H9 (cell line): Measurements from ENCODE around the gene MAP3K5. TPM values are rescaled to one million over a fixed set of nuclear protein-coding genes. Genes with fewer than 3 reads are reported as not detected.

Experiments
- DNase-seq: peaks from one replicate; pipeline ENCODE4 v3.0.0-alpha.2; 2017
- H2AFZ ChIP-seq: one replicate; pipeline ENCODE4 v1.6.1; 2013; ENCODE audit warnings: mild to moderate bottlenecking, low read length, control low read depth, moderate library complexity
- H2AK5ac ChIP-seq: 2 replicates; pipeline ENCODE4 v1.6.1; 2013; ENCODE audit warnings: low read length, control low read depth, mixed read lengths; ENCODE audit not compliant: insufficient read length
- H2BK120ac ChIP-seq: one replicate; pipeline ENCODE4 v1.6.1; 2013; ENCODE audit warnings: low read depth, mild to moderate bottlenecking, low read length, control low read depth, inconsistent platforms; ENCODE audit not compliant: poor library complexity, severe bottlenecking
- H2BK12ac ChIP-seq: 2 replicates; pipeline ENCODE4 v1.6.1; 2013; ENCODE audit warnings: low read length, control low read depth, mixed read lengths, low read depth; ENCODE audit not compliant: insufficient read length
- H2BK15ac ChIP-seq: 2 replicates; pipeline ENCODE4 v1.6.1; 2013; ENCODE audit warnings: low read depth, low read length, control low read depth
- H2BK20ac ChIP-seq: one replicate; pipeline ENCODE4 v1.6.1; 2013; ENCODE audit warnings: low read depth, mild to moderate bottlenecking, low read length, control low read depth, inconsistent platforms; ENCODE audit not compliant: poor library complexity, severe bottlenecking
- H2BK5ac ChIP-seq: 2 replicates; pipeline ENCODE4 v1.6.1; 2013; ENCODE audit warnings: low read length, control low read depth, mixed read lengths; ENCODE audit not compliant: insufficient read length
- H3K14ac ChIP-seq: 2 replicates; pipeline ENCODE4 v1.6.1; 2013; ENCODE audit warnings: low read length, control low read depth; ENCODE audit not compliant: insufficient read depth
- H3K18ac ChIP-seq: 2 replicates; pipeline ENCODE4 v1.6.1; 2013; ENCODE audit warnings: low read depth, mild to moderate bottlenecking, mixed read lengths, low read length, control low read depth; ENCODE audit not compliant: insufficient read length
- H3K23ac ChIP-seq: 2 replicates; pipeline ENCODE4 v1.6.1; 2013; ENCODE audit warnings: low read length, control low read depth, mixed read lengths, low read depth; ENCODE audit not compliant: insufficient read length
- H3K23me2 ChIP-seq: 2 replicates; pipeline ENCODE4 v1.6.1; 2013; ENCODE audit warnings: low read depth, mild to moderate bottlenecking, mixed read lengths, low read length, control low read depth; ENCODE audit not compliant: insufficient read length, poor library complexity, severe bottlenecking
- H3K27ac ChIP-seq: 2 replicates; pipeline ENCODE4 v1.5.1; 2013; ENCODE audit warnings: low read length, control low read depth, mixed read lengths, low read depth; ENCODE audit not compliant: insufficient read length
- H3K27me3 ChIP-seq: 2 replicates; pipeline ENCODE4 v1.6.1; 2013; ENCODE audit warnings: low read length, control low read depth, inconsistent platforms; ENCODE audit not compliant: insufficient read depth
- H3K4ac ChIP-seq: 2 replicates; pipeline ENCODE4 v1.6.1; 2013; ENCODE audit warnings: low read depth, mild to moderate bottlenecking, control low read depth, inconsistent platforms, low read length, moderate library complexity
- H3K4me1 ChIP-seq: 2 replicates; pipeline ENCODE4 v1.6.1; 2013; ENCODE audit warnings: low read length, control low read depth, inconsistent platforms; ENCODE audit not compliant: insufficient read depth
- H3K4me2 ChIP-seq: 2 replicates; pipeline ENCODE4 v1.6.1; 2013; ENCODE audit warnings: low read length, control low read depth, mixed read lengths; ENCODE audit not compliant: insufficient read length, insufficient read depth
- H3K56ac ChIP-seq: 2 replicates; pipeline ENCODE4 v1.6.1; 2013; ENCODE audit warnings: low read depth, mild to moderate bottlenecking, mixed read lengths, low read length, control low read depth; ENCODE audit not compliant: insufficient read length
- H3K79me1 ChIP-seq: 2 replicates; pipeline ENCODE4 v1.6.1; 2013; ENCODE audit warnings: low read depth, mild to moderate bottlenecking, moderate library complexity, low read length, control low read depth, inconsistent platforms; ENCODE audit not compliant: insufficient read depth, poor library complexity, severe bottlenecking
- H3K79me2 ChIP-seq: 2 replicates; pipeline ENCODE4 v1.6.1; 2013; ENCODE audit warnings: low read length, control low read depth, inconsistent platforms; ENCODE audit not compliant: insufficient read depth
- H3K9ac ChIP-seq: 2 replicates; pipeline ENCODE4 v1.6.1; 2013; ENCODE audit warnings: low read length, control low read depth, mixed read lengths; ENCODE audit not compliant: insufficient read length; ENCODE audit errors: extremely low read depth
- H3K9me3 ChIP-seq: one replicate; pipeline ENCODE4 v1.6.1; 2013; ENCODE audit warnings: low read depth, low read length, inconsistent platforms; ENCODE audit not compliant: control insufficient read depth
- H3T11ph ChIP-seq: one replicate; pipeline ENCODE4 v1.6.1; 2013; ENCODE audit warnings: mild to moderate bottlenecking, low read length, control low read depth, inconsistent platforms
- H4K20me1 ChIP-seq: one replicate; pipeline ENCODE4 v1.6.1; 2013; ENCODE audit not compliant: control insufficient read depth, insufficient read length, insufficient read depth
- H4K5ac ChIP-seq: 2 replicates; pipeline ENCODE4 v1.6.1; 2013; ENCODE audit warnings: low read depth, mild to moderate bottlenecking, mixed read lengths, low read length, control low read depth; ENCODE audit not compliant: insufficient read length
- H4K8ac ChIP-seq: replicated peaks from 2 replicates; pipeline ENCODE4 v1.6.1; 2013; ENCODE audit warnings: low read length, control low read depth, mixed read lengths, low read depth; ENCODE audit not compliant: insufficient read length
- H4K91ac ChIP-seq: 2 replicates; pipeline ENCODE4 v1.6.1; 2013; ENCODE audit warnings: low read depth, mild to moderate bottlenecking, moderate library complexity, mixed read lengths, low read length, control low read depth; ENCODE audit not compliant: insufficient read length
- H3K27ac Mint-ChIP-seq, 3 experiments: 2 replicates in 2 of 3; 3 replicates in 1 of 3; pipeline ENCODE4 v1.8.0; 2020 to 2021; ENCODE audit warnings: mixed read lengths in 3 of 3, mild to moderate bottlenecking in 1 of 3, moderate library complexity in 1 of 3
- H3K27me3 Mint-ChIP-seq: 2 replicates; pipeline ENCODE4 v1.8.0; 2021; ENCODE audit warnings: low read depth, mild to moderate bottlenecking, moderate library complexity, mixed read lengths
- H3K36me3 Mint-ChIP-seq, 3 experiments: 2 replicates in 2 of 3; 3 replicates in 1 of 3; pipeline ENCODE4 v1.8.0; 2020 to 2021; ENCODE audit warnings: low read depth in 3 of 3, mixed read lengths in 3 of 3; ENCODE audit not compliant: insufficient read depth in 1 of 3
- H3K4me1 Mint-ChIP-seq, 2 experiments: 2 replicates each; pipeline ENCODE4 v1.8.0; 2020; ENCODE audit warnings: mixed read lengths in 2 of 2
- H3K4me3 Mint-ChIP-seq, 2 experiments: 2 replicates in 1 of 2; 3 replicates in 1 of 2; pipeline ENCODE4 v1.8.0; 2020 to 2021; ENCODE audit warnings: mild to moderate bottlenecking in 2 of 2, mixed read lengths in 2 of 2, moderate library complexity in 1 of 2
- H3K9me3 Mint-ChIP-seq, 2 experiments: 2 replicates in 1 of 2; 3 replicates in 1 of 2; pipeline ENCODE4 v1.8.0; 2020; ENCODE audit warnings: mild to moderate bottlenecking in 2 of 2, mixed read lengths in 2 of 2, moderate library complexity in 1 of 2
- CTCF ChIP-seq: fragments of 200-600 bp; sonication (generic); conservative IDR thresholded peaks from 3 replicates; pipeline ENCODE4 v1.8.0; 2021; ENCODE audit warnings: antibody characterized with exemption, mild to moderate bottlenecking
- WGBS: extraction: QIAGEN DNeasy Blood & Tissue Kit; methylation state at CpG from one replicate; pipeline ENCODE4 v1.1.7; 2013; ENCODE audit warnings: missing lambda C conversion rate, low lambda C conversion rate, mixed read lengths; ENCODE audit not compliant: insufficient read length; ENCODE audit errors: extremely low coverage; 5-methylcytosine and 5-hydroxymethylcytosine counted together
- total RNA-seq: library from RNA; stranded (reverse); gene quantifications from 2 replicates; pipeline ENCODE4 v1.2.1, GENCODE V29; 2021

The MAP3K5 gene
- total RNA-seq, 1 experiment from 2014 or later, result 1.6 TPM

- no peaks in the 10 kb centered on the region for H3K79me2 ChIP-seq
- H3K23ac ChIP-seq, result no peak overlapping the region
- no peaks in the 10 kb centered on the region for H3K27me3 ChIP-seq
- WGBS, result no CpG with 5 or more reads among the region's 5 CpGs
- no peak overlapping the region for H3K4me2 ChIP-seq
- no peaks in the 10 kb centered on the region for H3K23me2 ChIP-seq
- DNase-seq, result no peak
- no peak overlapping the region for H3T11ph ChIP-seq
- no peak for TF ChIP-seq CTCF
- Mint-ChIP-seq H3K27ac (no peak overlapping the region), H3K27me3 (no peaks in the 10 kb centered on the region), H3K4me3 (no peak overlapping the region), H3K36me3 (0 out of 7 replicates have a peak, but pooled peaks cover 0 to 1% (median 0%) of the 10 kb centered on the region in 3 experiments), H3K4me1 (0 out of 4 replicates have a peak, but pooled peaks cover 0 to 3% of the 10 kb centered on the region in 2 experiments), H3K9me3 (no peaks in the 10 kb centered on the region; a peak in 1 of 5 replicates)
- H2AK5ac ChIP-seq, result no peak overlapping the region
- no peaks in the 10 kb centered on the region for H4K20me1 ChIP-seq
- no peak overlapping the region for H3K18ac ChIP-seq
- H3K4me1 ChIP-seq, result no peaks in the 10 kb centered on the region
- H2BK120ac ChIP-seq, result no peak overlapping the region
- no peak overlapping the region for H3K9ac ChIP-seq
- no peak overlapping the region for H2BK15ac ChIP-seq
- no peak overlapping the region for H2AFZ ChIP-seq
- no peak overlapping the region for H2BK12ac ChIP-seq
- H3K27ac ChIP-seq, result no peak overlapping the region
- H3K9me3 ChIP-seq, result no peaks in the 10 kb centered on the region
- no peak overlapping the region for H4K91ac ChIP-seq
- no peak overlapping the region for H3K4ac ChIP-seq
- H3K56ac ChIP-seq, result no peak overlapping the region
- no peaks in the 10 kb centered on the region for H3K79me1 ChIP-seq
- no peak overlapping the region for H2BK20ac ChIP-seq
- no peak overlapping the region for H4K5ac ChIP-seq
- no peak overlapping the region for H3K14ac ChIP-seq
- no peak overlapping the region for H2BK5ac ChIP-seq
- no peak overlapping the region for H4K8ac ChIP-seq
Measured at GRCh38 chr6:136729832-136730231, 62.4 kb downstream of the MAP3K5 start.
